Hepatocyte (in vitro differentiated cells): ENCODE data around the gene ITPR3. TPM values are rescaled to one million over a fixed set of nuclear protein-coding genes. Genes with fewer than 3 reads are reported as not detected.

Source experiments
- DNase-seq: peaks from one replicate; pipeline ENCODE4 v3.0.0-alpha.2; 2016; ENCODE audit warnings: low spot score
- H2AFZ ChIP-seq: fragments of 200-600 bp; sonication (generic); 2 replicates; pipeline ENCODE4 v1.6.0; 2016; ENCODE audit warnings: antibody characterized with exemption, mild to moderate bottlenecking
- H3K27ac ChIP-seq: fragments of 200-600 bp; sonication (generic); 2 replicates; pipeline ENCODE4 v1.5.1; 2016; ENCODE audit warnings: mild to moderate bottlenecking
- H3K27me3 ChIP-seq: fragments of 200-600 bp; sonication (generic); 2 replicates; pipeline ENCODE4 v1.6.1; 2016
- H3K36me3 ChIP-seq: fragments of 200-600 bp; sonication (generic); replicated peaks from 2 replicates; pipeline ENCODE4 v1.5.1; 2016; ENCODE audit warnings: low read depth; ENCODE audit not compliant: insufficient read depth
- H3K4me1 ChIP-seq: fragments of 200-600 bp; sonication (generic); 2 replicates; pipeline ENCODE4 v1.5.1; 2016; ENCODE audit warnings: mild to moderate bottlenecking, moderate library complexity; ENCODE audit not compliant: insufficient read depth
- H3K4me2 ChIP-seq: fragments of 200-600 bp; sonication (generic); 2 replicates; pipeline ENCODE4 v1.6.0; 2016
- H3K4me3 ChIP-seq: fragments of 200-600 bp; sonication (generic); 2 replicates; pipeline ENCODE4 v1.5.1; 2016; ENCODE audit warnings: mild to moderate bottlenecking
- H3K79me2 ChIP-seq: fragments of 200-600 bp; sonication (generic); 2 replicates; pipeline ENCODE4 v1.6.0; 2017; ENCODE audit warnings: mild to moderate bottlenecking
- H3K9me2 ChIP-seq: fragments of 200-600 bp; sonication (generic); replicated peaks from 2 replicates; pipeline ENCODE4 v1.6.0; 2017; ENCODE audit warnings: mild to moderate bottlenecking; ENCODE audit not compliant: insufficient read depth
- H3K9me3 ChIP-seq: fragments of 200-600 bp; sonication (generic); 2 replicates; pipeline ENCODE4 v1.5.1; 2016; ENCODE audit warnings: low read depth, mild to moderate bottlenecking
- H4K20me1 ChIP-seq: fragments of 200-600 bp; sonication (generic); 2 replicates; pipeline ENCODE4 v1.6.0; 2016; ENCODE audit warnings: mild to moderate bottlenecking; ENCODE audit not compliant: insufficient read depth, poor library complexity, severe bottlenecking
- CTCF ChIP-seq: fragments of 200-600 bp; sonication (generic); IDR thresholded peaks from 2 replicates; pipeline ENCODE4 v1.5.1; 2016; ENCODE audit warnings: antibody characterized with exemption, mild to moderate bottlenecking; ENCODE audit not compliant: poor library complexity
- EZH2 ChIP-seq: fragments of 200-600 bp; sonication (generic); IDR thresholded peaks from 2 replicates; pipeline ENCODE4 v1.6.1; 2016; ENCODE audit warnings: antibody characterized with exemption, mild to moderate bottlenecking, borderline replicate concordance
- EZH2phosphoT487 ChIP-seq: fragments of 200-600 bp; sonication (generic); IDR thresholded peaks from one replicate; pipeline ENCODE4 v1.6.1; 2018; ENCODE audit warnings: antibody characterized with exemption, mild to moderate bottlenecking, low read depth, moderate library complexity; ENCODE audit not compliant: unreplicated experiment, severe bottlenecking
- WGBS: methylation state at CpG from one replicate; pipeline ENCODE4 v1.1.6; 2016; ENCODE audit warnings: low lambda C conversion rate; ENCODE audit errors: missing lambda C conversion rate; 5-methylcytosine and 5-hydroxymethylcytosine counted together
- polyA plus RNA-seq: library from polyadenylated mRNA; unstranded; fragments of >200 nt; fragmentation: Nextera tagmentation; extraction: Ambion mirVana; gene quantifications from 2 replicates; pipeline ENCODE4 v1.2.1, GENCODE V29; 2016
- total RNA-seq: library from RNA; depleted of rRNA; stranded (reverse); fragments of >200 nt; gene quantifications from 2 replicates; pipeline ENCODE4 v1.2.3, GENCODE V29; 2014

ITPR3 gene
- total and polyA plus RNA-seq, 2 experiments from 2014 or later: 16.5 to 39.6 TPM

GRCh38 chr6:33692760-33693158 is 71.6 kb downstream of the ITPR3 start:
- Histone ChIP-seq H3K4me2 (no peak overlapping the region), H2AFZ (no peak overlapping the region), H3K27ac (no peak overlapping the region), H3K4me1 (peaks cover 11% of the 10 kb centered on the region), H4K20me1 (no peaks in the 10 kb centered on the region), H3K27me3 (no peaks in the 10 kb centered on the region), H3K36me3 (no peaks in the 10 kb centered on the region), H3K9me2 (no peaks in the 10 kb centered on the region), H3K9me3 (no peaks in the 10 kb centered on the region), H3K4me3 (no peak overlapping the region), H3K79me2 (no peaks in the 10 kb centered on the region)
- DNase-seq: no peak
- WGBS: 88% methylated on average over 10 of the region's 10 CpGs
- no peak for TF ChIP-seq EZH2phosphoT487
- TF ChIP-seq EZH2: no peak
- TF ChIP-seq CTCF: no peak

- Histone ChIP-seq H3K27ac (peak overlapping the region; percentile 28), H3K79me2 (no peaks in the 10 kb centered on the region), H3K4me2 (no peak overlapping the region), H3K4me1 (peaks cover 11% of the 10 kb centered on the region), H2AFZ (no peak overlapping the region), H3K4me3 (no peak overlapping the region), H3K9me3 (no peaks in the 10 kb centered on the region), H3K9me2 (no peaks in the 10 kb centered on the region), H4K20me1 (no peaks in the 10 kb centered on the region), H3K27me3 (no peaks in the 10 kb centered on the region), H3K36me3 (no peaks in the 10 kb centered on the region)
- DNase-seq: no peak
- TF ChIP-seq EZH2: no peak
- TF ChIP-seq EZH2phosphoT487: no peak
- no peak for TF ChIP-seq CTCF
- WGBS: 89% methylated on average over 28 of the region's 28 CpGs
These were observed 72.3 kb downstream of the ITPR3 start for GRCh38 chr6:33693186-33694105.

- Histone ChIP-seq H3K36me3 (no peaks in the 10 kb centered on the region), H3K79me2 (no peaks in the 10 kb centered on the region), H3K9me2 (no peaks in the 10 kb centered on the region), H3K27ac (peak overlapping the region; percentile 28), H3K9me3 (no peaks in the 10 kb centered on the region), H2AFZ (no peak overlapping the region), H3K4me1 (peaks cover 11% of the 10 kb centered on the region), H4K20me1 (no peaks in the 10 kb centered on the region), H3K4me2 (no peak overlapping the region), H3K4me3 (no peak overlapping the region), H3K27me3 (no peaks in the 10 kb centered on the region)
- WGBS: 44% methylated on average over 19 of the region's 19 CpGs
- DNase-seq: peak; percentile 41
- TF ChIP-seq EZH2phosphoT487 (no peak), CTCF (no peak), EZH2 (no peak)
These were observed 73.3 kb downstream of the ITPR3 start for GRCh38 chr6:33694401-33694931.
